Measurements from ENCODE around the gene ARHGAP10.

DNA sequence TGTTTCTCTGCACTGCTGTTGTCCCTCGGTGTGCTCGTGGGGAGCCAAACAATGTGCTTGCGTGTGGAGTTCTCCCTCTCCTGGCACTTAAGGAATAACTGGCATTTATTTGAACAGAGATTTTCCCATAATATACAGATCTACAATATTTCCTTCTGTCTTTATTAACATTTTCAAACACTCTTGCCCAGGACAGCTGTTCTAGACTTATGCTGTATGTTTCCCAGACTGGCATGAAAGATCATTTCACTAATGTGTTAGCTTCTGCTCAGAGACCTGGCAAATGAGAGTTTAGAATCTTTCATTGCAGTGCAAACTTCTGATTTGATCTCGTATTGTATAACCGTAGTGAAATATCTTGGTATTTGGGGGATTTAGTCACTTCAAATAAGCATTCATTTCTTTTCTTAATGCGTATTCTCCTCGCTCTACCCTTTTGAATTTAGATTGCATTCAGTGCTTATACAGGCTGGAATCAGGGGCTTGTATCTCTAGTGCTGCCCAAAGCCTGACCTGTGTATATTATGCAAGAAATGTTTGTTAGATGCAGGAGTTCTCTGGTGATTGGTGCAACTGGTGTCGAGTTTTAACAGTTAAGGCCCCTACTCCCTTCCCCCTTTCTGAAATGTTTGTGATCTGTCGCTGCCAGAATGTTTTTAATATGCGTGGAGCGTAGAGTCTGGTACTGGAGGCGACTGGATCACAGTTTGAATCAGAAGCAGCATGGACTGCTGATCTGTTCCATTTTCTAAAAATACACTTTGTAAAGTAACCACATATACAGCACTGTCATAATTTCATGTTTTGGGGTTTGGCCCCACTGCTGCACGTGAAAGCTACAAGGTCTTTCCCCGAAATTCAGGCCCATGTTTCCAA, 326.3 kb downstream of the ARHGAP10 start:
- TF ChIP-seq POLR2A (IDR thresholded peaks at IDR 0.05), result no peak
- TF ChIP-seq, protein P1, sequence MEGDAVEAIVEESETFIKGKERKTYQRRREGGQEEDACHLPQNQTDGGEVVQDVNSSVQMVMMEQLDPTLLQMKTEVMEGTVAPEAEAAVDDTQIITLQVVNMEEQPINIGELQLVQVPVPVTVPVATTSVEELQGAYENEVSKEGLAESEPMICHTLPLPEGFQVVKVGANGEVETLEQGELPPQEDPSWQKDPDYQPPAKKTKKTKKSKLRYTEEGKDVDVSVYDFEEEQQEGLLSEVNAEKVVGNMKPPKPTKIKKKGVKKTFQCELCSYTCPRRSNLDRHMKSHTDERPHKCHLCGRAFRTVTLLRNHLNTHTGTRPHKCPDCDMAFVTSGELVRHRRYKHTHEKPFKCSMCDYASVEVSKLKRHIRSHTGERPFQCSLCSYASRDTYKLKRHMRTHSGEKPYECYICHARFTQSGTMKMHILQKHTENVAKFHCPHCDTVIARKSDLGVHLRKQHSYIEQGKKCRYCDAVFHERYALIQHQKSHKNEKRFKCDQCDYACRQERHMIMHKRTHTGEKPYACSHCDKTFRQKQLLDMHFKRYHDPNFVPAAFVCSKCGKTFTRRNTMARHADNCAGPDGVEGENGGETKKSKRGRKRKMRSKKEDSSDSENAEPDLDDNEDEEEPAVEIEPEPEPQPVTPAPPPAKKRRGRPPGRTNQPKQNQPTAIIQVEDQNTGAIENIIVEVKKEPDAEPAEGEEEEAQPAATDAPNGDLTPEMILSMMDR (IDR thresholded peaks at IDR 0.05), result no peak

All from Peyer's patch (tissue), 4 donors.